OCI-LY3 (cell line): ENCODE data around the gene PCK2.

ENCODE experiments used
- CTCF ChIP-seq: fragments of 200-600, 300-600 bp; sonication (generic); IDR thresholded peaks from 2 replicates; pipeline ENCODE4 v1.5.1; 2014; ENCODE audit warnings: antibody characterized with exemption, low read length, low read depth
- EZH2phosphoT487 ChIP-seq: fragments of 200-600 bp; shearing (Covaris generic); IDR thresholded peaks from 2 replicates; pipeline ENCODE4 v1.6.1; 2018; ENCODE audit warnings: antibody characterized with exemption, mixed run types, low read depth

- TF ChIP-seq CTCF = no peak
- no peak for TF ChIP-seq EZH2phosphoT487
Observed at GRCh38 chr14:24119691-24120090, 25.6 kb downstream of the PCK2 start.
